ENCODE data around the gene IL22RA1. TPM values are rescaled to one million over a fixed set of nuclear protein-coding genes. Genes with fewer than 3 reads are reported as not detected.

The IL22RA1 gene
- polyA plus RNA-seq, 12 donors: 0.05 to 8.7 (median 0.17) TPM; not detected in 3

- DNase-seq: no peak
These were observed 44.8 kb downstream of the IL22RA1 start for GRCh38 chr1:24098102-24098501.

DNA sequence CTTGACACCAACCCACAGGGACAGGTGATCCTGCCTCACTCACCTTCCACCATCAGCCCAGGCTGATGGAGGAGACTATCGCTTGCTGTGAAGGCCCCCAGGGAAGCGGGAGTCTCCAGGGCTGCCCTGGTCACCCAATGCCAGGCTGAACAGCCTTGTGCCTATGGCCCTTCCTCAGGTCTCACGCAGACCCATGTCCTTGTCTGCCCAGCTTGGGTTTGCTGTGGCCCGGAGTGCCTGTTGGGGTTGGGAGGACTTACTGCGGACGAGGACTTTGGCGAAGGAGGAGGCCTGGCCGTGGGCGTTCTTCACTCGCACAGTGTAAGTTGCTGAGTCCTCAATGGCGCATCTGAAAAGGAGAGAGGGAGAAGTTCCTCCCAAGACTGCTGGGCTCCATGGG, 45.3 kb downstream of the IL22RA1 start:
- DNase-seq: no peak

GRCh38 chr1:24096739-24097103, 46.2 kb downstream of the IL22RA1 start:
- DNase-seq: no peak

- no peak for DNase-seq
These were observed 46.8 kb downstream of the IL22RA1 start for GRCh38 chr1:24096009-24096738.

GRCh38 chr1:24095140-24095859, 47.6 kb downstream of the IL22RA1 start:
- no peak for DNase-seq

GRCh38 chr1:24094554-24094953, 48.4 kb downstream of the IL22RA1 start:
- DNase-seq: no peak

- no peak for DNase-seq
These were observed 49.2 kb downstream of the IL22RA1 start for GRCh38 chr1:24093732-24094131.

GRCh38 chr1:24092979-24093378, 50.0 kb downstream of the IL22RA1 start:
- DNase-seq: no peak

DNA sequence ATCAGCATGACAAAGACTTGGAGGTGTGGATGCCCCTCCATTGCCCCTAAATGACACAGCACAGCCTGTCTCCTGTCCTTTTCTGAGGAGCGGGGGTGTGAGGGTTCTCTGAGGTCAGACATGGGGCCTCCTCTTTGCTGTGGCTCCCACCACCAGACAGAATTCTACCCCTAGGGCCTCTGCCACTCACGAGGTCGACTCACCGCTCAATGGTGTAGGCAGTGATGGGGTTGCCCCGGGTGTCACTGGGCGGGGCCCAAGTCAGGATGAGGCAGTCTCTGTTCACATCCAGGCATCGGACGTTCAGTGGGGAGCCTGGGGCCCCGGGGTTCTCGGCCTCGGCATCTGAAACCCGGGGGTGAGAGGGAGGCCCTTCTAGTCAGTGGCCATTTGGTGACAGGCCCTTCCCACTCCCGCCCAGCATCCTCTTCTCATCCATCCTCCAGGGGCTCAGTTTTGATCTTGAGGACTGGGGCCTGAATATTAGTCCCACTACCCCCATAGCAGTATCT, 50.9 kb downstream of the IL22RA1 start:
- no peak for DNase-seq

- DNase-seq: no peak
These were observed 52.2 kb downstream of the IL22RA1 start for GRCh38 chr1:24090736-24091135.

- DNase-seq: no peak
These were observed 53.0 kb downstream of the IL22RA1 start for GRCh38 chr1:24089743-24090555.

DNA sequence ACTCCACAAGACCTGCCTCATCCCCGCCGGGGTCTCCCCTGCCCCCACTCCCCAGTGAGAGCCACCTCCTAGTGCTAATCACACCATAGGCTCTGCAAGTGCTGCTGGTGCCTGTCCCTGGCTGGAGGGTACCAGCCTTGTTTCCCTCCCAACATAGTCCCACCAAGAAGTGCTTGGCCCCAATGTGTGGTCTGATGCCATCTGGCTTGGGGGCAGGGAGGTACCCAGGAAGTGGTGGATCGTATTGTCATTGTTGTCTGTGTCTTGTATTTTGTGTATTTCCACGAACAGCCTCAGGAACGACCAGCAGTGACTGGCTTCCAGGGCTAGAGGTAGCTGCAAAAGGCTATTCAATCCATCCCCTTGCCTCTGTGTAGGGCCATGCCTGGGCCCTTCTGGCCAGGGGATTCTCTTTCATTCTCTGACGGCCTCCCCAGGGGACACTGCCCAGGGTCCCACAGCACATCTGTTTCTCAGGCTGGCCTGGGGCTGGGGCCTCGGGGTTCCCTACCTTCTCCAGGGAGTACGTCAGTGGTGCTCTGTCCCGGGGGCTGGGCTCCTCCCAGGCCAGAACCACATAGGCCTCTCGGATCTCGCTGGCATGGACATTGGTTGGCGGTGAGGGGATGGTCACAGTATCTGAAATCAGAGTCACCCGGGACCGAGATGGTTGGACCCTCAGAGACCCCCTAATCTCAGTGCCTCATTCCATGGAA, 53.8 kb downstream of the IL22RA1 start:
- DNase-seq: no peak

DNA sequence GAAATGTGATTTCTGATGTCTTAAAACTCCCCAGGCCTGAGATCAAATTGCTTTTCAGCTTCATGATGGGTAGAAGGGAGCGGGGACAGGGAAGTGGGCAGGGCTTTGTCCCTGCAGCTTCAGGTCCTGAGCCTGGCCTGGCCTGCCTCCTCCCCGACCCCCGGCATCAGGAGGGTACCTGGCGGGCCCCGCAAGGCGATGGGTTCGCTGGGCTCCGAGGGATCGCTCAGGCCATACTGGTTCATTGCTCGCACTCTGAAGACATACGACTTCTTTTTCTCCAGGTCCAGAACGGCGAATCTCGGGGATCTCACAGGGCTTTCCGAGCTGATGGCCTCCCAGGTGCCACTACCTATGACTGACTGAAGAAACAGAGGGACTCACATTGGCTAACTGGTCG, 56.5 kb downstream of the IL22RA1 start:
- DNase-seq: no peak

DNA sequence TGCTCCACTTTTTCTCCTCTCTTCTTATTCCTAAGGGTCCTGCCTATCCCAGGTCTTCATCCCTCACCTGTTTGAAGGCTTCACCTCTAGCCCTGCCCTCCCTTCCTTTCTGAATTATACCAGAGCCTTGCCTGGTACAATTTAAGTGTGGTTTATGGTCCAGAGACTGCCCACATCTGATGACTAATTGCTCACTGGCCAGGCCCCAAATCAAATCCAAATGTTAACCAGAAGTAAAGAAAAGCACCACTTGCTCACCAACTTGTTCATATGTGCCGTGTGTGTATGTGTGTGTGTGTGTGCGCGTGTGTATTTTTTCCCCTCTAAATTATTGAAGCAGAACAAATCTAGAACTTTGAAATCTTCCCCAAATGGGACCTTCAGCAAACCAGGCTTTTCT, 57.4 kb downstream of the IL22RA1 start:
- no peak for DNase-seq

DNA sequence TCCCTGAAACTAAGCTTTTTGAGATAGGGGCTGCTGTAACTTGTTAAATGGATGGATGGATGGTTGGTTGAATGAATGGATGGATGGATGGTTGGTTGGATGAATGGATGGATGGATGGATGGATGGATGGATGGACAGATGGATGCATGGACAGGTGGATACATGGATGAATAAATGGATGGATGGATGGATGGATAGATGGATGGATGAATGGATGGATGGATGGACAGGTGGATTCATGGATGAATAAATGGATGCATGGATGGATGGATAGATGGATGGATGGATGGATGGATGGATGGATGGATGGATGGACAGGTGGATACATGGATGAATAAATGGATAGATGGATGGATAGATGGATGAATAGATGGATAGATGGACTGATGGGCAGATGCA, 57.9 kb downstream of the IL22RA1 start:
- no peak for DNase-seq

DNA sequence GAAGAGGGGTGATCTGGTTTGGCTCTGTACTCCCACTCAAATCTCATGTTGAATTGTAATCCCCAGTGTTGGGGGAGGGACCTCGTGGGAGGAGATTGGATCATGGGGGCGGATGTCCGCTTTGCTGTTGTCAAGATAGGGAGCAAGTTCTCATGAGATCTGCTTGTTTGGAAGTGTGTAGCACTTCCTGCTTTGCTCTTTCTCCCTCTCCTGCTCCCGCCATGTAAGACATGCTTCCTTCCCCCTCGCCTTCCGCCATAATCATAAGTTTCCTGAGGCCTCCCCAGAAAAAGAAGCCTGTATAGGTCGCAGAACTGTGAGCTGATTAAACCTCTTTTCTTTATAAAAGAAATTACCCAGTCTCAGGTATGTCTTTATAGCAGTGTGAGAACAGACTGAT, 58.9 kb downstream of the IL22RA1 start:
- no peak for DNase-seq

DNA sequence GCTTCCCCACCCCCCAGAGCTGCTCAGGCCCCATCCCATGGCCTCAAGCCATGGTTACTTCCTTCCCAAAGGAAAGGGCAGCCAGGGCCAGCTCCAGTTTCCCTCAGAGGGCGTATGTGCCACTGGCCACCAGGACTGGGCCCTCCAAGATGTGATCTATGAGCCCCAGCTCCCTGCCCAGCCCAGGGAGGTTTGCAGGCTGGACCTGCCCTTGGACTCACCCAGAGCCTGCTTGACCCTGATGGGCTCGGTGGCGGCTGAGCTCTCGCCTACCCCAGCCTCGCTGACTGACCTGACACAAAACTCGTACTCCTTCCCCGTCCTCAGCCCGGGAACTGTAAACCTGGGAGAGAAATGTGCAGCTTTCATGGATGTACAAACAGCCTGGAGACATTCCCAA, 60.6 kb downstream of the IL22RA1 start:
- DNase-seq: no peak

GRCh38 chr1:24081190-24081589, 61.8 kb downstream of the IL22RA1 start:
- DNase-seq: no peak

- DNase-seq: no peak
These were observed 62.8 kb downstream of the IL22RA1 start for GRCh38 chr1:24080131-24080530.

- DNase-seq: no peak
These were observed 65.5 kb downstream of the IL22RA1 start for GRCh38 chr1:24077278-24077978.

DNA sequence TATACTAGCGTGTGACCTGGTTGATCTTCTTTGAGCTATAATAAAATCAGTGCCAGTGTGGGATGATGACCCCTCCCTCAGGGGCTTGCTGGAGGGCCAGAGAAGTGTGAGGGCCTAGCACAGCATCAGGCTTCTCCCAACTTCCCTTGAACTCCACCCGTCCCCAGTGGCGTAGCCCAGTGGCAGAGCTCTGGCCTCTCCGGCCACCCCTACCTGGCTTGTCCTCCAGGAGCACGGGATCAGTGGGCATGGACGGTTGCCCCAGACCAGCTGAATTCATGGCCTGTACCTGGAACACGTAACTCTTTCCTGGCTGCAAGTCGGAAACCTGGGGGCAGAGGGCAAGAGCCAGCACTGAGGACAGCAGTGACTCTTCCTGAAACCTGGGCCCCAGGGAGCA, 67.0 kb downstream of the IL22RA1 start:
- no peak for DNase-seq

DNA sequence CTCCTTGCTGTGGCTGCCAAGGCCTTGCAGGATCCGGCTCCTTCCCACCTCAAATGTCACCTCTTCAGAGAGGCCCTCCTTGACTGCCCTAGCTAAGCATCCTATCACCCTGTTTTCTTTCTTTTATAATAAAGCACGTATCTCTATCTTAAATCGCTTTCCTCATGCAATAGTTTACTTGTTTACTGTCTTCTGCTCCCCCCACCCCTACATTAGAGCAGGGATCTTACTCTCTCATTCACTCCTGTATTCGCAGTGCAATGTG, 67.4 kb downstream of the IL22RA1 start:
- no peak for DNase-seq
